HG02571 (cell line): ENCODE measurements around the gene OR5A1.
"Not testable (repeated sequence)": the region's sequence is repeated elsewhere in the genome, so short reads cannot be mapped to it uniquely, and the experiment has no call there.

Experiments used
- ATAC-seq: cut with Tn5 transposase; IDR thresholded peaks from one replicate; pipeline ENCODE4 v1.9.1; 2021; ENCODE audit warnings: mild to moderate bottlenecking, moderate library complexity; ENCODE audit not compliant: unreplicated experiment

OR5A1 gene

DNA sequence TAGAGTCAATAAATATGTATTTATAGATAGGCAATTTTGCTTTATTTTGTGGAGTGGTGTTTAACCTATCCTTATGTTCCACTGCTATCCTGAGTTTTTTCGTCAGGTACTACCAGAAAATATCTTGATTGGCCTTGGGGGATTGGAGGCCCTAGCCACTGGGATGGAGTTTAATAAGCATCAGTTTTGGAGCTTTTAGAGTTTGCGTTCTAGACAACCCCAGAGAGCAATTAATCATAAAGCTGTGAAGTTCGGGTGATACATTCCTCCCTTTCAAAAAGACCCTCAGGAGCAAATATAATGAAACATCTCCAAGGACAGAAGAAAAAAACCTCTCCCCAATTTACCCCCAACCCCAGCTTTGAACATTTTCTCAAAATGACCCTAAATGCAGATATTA lies at the start of gene OR5A1:
OR5A1 (plus strand) TSS at position 301 of the 400 bp plus-strand sequence. CDS start 6,700 bp downstream, outside the sequence.
- ATAC-seq, result no peak

DNA sequence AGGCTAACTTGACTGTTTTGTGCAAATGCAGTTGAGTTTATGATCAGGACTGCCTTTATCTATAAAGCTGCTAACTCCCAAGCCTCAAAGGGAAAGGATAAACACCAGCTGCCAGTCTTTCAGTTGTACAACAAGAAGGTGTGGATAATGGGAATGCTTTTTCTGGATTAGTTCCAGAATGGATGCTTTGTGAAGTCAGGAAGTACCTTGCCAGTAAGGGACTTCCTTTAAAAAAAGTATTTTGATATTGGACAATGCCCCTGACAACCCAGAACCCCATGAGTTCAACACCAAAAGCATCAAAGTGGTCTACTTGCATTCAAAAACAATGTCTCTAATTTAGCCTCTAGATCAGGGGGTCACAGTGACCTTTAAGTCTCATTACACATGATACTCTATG lies 42.1 kb upstream of the OR5A1 start:
- ATAC-seq, result no peak

GRCh38 chr11:59400461-59401261 lies 35.6 kb upstream of the OR5A1 start:
- no peak for ATAC-seq

DNA sequence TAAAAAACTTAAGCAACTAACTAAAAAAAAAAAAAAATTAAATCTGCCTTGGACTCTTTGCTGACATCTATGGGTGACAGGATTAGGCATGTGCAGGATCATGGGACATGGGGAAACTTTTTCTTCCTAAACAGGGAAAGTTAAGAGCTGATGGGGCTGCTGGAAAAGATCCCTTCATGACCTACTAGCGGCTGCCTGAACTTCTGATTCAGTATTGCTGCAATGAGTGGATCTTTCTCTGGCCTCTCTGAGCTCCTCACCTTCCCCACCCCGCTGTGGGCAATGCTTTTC lies 35.1 kb upstream of the OR5A1 start:
- ATAC-seq, result no peak

- ATAC-seq, result no peak
Observed at GRCh38 chr11:59403546-59403945, 32.7 kb upstream of the OR5A1 start.

GRCh38 chr11:59413646-59414045 lies 22.6 kb upstream of the OR5A1 start:
- ATAC-seq, result no peak

GRCh38 chr11:59415111-59415510 lies 21.2 kb upstream of the OR5A1 start:
- ATAC-seq, result no peak

DNA sequence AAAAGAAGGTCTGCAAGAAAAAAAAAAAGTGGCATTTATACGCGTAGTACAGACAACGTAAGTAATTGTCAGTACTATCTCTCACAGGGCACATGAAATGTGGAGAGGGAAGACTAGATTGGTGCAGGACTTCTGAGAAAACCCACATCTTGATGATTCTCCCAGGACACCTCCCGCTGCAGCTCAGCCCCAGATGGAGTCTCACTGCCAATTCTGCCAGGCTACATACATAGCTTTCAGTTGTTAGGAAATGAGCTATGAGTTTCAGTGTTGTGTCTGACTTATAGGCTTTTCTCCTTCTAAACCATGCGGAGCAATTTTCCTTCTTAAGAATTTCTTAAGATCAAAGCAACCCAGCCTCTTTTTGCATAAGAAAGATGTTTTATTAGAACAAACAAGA lies 19.7 kb upstream of the OR5A1 start:
- ATAC-seq, result no peak

- ATAC-seq, result no peak
Observed at GRCh38 chr11:59417023-59417422, 19.2 kb upstream of the OR5A1 start.

- ATAC-seq, result no peak
Observed at GRCh38 chr11:59418156-59418555, 18.1 kb upstream of the OR5A1 start.

GRCh38 chr11:59423835-59424234 lies 12.4 kb upstream of the OR5A1 start:
- ATAC-seq, result no peak

GRCh38 chr11:59425131-59425530 lies 11.1 kb upstream of the OR5A1 start:
- ATAC-seq, result no peak

DNA sequence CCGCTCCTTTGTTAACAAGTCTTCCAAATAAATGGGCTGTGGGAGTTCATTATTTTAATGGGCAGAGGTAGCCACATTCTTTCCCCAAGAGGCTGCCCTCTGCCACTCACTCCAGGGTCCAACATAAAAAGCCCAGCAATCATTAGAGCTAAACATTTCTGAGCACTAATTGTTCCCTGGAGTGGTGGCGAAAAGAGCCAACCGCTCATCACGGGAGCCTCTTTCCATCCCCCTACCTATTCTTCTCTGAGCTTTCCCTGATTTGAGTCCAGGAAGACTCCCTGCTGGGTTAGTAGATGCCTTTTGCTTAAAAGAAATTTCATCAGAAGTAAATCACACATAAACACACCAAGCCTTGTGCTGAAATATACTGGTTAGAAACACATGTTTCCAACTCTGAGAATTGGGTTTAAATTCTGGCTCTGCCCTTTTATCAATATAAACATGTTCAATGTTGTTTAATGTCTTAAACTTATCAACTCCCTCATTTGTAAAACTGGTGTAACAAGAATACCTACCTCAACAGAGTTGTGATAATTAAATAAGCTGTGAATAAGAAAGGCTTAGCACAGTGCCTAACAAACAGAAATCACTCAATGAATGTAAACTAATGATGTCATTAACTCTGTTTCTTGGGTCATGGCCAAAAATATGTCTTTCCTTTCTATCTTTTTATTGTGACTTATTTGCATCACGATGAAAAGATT lies 9.8 kb upstream of the OR5A1 start, which contains the start of gene OR5A2:
OR5A2 (minus strand) TSS at position 53 of the 707 bp plus-strand sequence. CDS start 3,460 bp downstream, outside the sequence.
- ATAC-seq, result no peak

GRCh38 chr11:59427068-59427382 lies 9.2 kb upstream of the OR5A1 start:
- no peak for ATAC-seq

DNA sequence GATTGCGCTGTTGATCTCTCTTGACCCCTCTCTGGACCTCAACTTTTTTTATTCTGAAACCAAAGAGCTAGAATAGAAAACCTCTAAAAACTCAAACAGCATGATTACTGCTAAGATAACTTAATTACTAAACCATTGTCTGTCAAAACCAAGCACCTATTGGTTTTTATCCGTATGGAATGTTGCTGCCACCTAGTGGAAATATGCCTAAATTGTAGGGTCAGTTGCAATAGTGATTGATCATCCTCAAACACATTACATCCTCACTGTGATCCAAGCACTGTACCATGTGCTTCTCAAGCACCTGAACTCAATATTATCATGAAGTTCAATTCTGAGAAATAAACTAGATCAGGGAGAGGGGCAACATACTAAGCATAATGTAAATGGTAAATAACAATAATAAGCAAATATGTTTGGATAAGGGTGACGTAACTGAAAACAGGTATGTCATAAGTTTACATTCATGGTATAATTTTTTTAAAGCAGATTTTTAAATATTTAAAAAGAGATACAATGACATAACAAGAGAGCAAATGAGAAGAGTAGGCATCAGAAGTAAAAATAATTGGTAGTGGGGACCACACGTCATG lies 6.2 kb upstream of the OR5A1 start:
- no peak for ATAC-seq

GRCh38 chr11:59437770-59438169 lies 1.5 kb downstream of the OR5A1 start:
- no peak for ATAC-seq

GRCh38 chr11:59445624-59446023 lies 9.4 kb downstream of the OR5A1 start:
- ATAC-seq, result not testable (repeated sequence)

DNA sequence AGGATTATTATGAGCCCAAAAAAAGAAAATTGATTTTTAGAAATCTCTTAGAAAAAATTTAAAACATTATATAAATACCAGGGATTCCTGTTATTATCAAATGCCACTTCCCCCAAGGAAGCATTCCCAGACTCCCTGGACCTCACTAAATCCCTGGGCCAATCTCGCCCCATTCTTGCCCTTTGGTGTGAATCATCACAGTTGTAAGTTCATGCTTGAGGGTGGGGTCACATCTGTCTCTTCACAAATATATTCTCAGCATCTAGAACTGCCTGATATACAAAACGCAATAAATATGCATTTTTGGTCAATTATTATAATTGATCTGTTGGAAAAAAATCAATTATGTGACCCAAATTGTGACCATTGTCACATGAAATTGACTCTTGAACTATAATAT lies 12.2 kb downstream of the OR5A1 start:
- ATAC-seq, result no peak

DNA sequence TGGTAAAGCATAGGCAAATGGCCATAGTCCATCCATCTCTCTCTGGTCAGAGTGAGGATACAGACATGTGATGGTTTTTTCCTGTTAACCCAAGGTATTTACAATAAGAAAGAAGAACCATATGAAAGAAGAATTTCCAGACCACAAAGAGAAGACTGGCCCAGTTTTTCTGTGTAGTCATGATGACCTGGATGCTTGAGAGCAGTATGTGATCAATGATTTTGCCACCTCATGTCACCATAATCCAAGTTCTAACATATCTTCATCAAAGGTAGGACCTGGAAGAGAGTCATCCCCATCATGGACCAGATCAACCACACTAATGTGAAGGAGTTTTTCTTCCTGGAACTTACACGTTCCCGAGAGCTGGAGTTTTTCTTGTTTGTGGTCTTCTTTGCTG lies 20.4 kb downstream of the OR5A1 start, which contains the start of gene OR4D6:
OR4D6 (plus strand) TSS at position 301 of the 400 bp plus-strand sequence; CDS start at position 301, 0 bp downstream.
- ATAC-seq, result no peak

GRCh38 chr11:59459916-59460315 lies 23.6 kb downstream of the OR5A1 start:
- no peak for ATAC-seq

DNA sequence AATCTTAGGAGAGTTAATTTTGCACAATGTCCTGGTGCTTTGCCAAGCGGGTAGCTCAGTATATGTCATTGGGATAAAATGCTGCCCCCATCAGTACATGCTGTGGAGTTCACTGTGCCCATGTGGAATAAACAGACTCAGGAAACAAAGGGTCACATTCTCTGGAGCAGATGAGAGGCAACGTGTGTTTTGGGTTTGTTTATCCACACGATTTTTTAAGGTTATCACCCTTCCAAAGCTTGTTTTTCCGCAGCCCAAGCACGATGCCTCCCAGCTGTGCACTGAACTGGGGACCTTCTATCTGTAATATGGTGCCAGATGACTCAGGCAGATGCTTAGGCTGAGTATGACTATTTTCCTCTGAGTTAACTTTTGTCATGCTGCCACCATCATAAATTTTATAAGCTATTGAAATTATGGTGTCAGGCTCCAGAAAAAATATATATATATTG lies 26.9 kb downstream of the OR5A1 start:
- no peak for ATAC-seq

- no peak for ATAC-seq
Observed at GRCh38 chr11:59473015-59473414, 36.7 kb downstream of the OR5A1 start, which contains the start of gene OR4D10. Gene OR4D10 (plus strand): TSS chr11:59473315. CDS start chr11:59477430, 4,115 bp downstream.
